Right lobe of liver (tissue), 4 donors: Measurements from ENCODE around the gene GCC1.

Source experiments
- POLR2A ChIP-seq: fragments of 450-650 bp; IDR thresholded peaks from one replicate; pipeline ENCODE4 v1.6.1; 2017; ENCODE audit warnings: antibody characterized with exemption, mild to moderate bottlenecking
- TF ChIP-seq, protein P1 (sequence below), 4 donors: fragments of 200-600 bp in 3 of 4; fragments of 450-650 bp in 1 of 4; IDR thresholded peaks; one replicate each; pipeline versions ENCODE4 v1.5.1 to v1.8.0; 2016 to 2022; ENCODE audit warnings: antibody characterized with exemption in 4 of 4, mild to moderate bottlenecking in 2 of 4
- donor health status: DM: no; HTN: no; CAD: no.
- donor health status: DM: no; HTN: no; CAD: no.
- donor health status: DM: no; HTN: yes; CAD: no.

DNA sequence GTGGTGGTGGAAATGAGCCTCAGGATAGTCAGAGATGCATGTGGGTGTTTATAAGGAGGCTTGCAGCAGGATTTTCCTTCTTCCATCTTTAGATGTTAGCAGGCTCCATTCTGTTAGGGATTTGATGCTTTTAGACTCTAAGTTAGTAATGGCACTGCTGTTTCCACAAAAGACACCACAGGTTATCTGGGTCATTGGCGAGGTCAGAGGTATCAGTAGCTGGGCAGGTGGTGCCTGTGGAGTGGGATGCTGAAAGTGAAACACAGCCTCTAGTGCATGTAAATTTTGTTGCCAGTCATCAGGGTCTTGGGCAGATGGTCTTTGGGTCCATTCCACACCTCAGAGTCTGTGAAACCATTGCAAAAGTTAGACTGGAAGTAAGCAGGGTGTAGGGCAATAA, 33.4 kb upstream of the GCC1 start:
- TF ChIP-seq, protein P1, sequence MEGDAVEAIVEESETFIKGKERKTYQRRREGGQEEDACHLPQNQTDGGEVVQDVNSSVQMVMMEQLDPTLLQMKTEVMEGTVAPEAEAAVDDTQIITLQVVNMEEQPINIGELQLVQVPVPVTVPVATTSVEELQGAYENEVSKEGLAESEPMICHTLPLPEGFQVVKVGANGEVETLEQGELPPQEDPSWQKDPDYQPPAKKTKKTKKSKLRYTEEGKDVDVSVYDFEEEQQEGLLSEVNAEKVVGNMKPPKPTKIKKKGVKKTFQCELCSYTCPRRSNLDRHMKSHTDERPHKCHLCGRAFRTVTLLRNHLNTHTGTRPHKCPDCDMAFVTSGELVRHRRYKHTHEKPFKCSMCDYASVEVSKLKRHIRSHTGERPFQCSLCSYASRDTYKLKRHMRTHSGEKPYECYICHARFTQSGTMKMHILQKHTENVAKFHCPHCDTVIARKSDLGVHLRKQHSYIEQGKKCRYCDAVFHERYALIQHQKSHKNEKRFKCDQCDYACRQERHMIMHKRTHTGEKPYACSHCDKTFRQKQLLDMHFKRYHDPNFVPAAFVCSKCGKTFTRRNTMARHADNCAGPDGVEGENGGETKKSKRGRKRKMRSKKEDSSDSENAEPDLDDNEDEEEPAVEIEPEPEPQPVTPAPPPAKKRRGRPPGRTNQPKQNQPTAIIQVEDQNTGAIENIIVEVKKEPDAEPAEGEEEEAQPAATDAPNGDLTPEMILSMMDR (IDR thresholded peaks at IDR 0.05), result no peak
- TF ChIP-seq POLR2A, result no peak
